HepG2 (cell line): ENCODE data around the gene RTL5. TPM values are rescaled to one million over a fixed set of nuclear protein-coding genes. Genes with fewer than 3 reads are reported as not detected.

Experiments
- ATAC-seq: fragments of 200-7000 bp; cut with Tn5 transposase; 3 replicates; pipeline ENCODE4 v1.9.1; 2020; ENCODE audit warnings: mild to moderate bottlenecking, moderate library complexity
- BruUV-seq: library from RNA; stranded (reverse); fragments of 400-500 nt; replicated peaks from 2 replicates; lab custom pipeline; 2021; lab: Mats Ljungman, UMichigan
- CTCF ChIA-PET: fragments of 300-600 bp; formaldehyde crosslinking; extraction: SDS; loops from one replicate; lab custom pipeline; 2021; ENCODE audit warnings: low total read pairs, inconsistent platforms, low intra/inter-chr PET ratio; lab: Yijun Ruan, JAX
- POLR2A ChIA-PET: fragments of 350-600 bp; sonication (Branson Sonifier 250); formaldehyde crosslinking; loops from one replicate; lab custom pipeline; 2020; ENCODE audit warnings: antibody characterized with exemption, inconsistent platforms; lab: Yijun Ruan, JAX
- DNase-seq: peaks from one replicate; pipeline ENCODE4 v3.0.0-alpha.2; 2015; ENCODE audit warnings: low spot score
- FAIRE-seq: peaks from 3 replicates; lab custom pipeline; 2011; peaks lifted over from hg19 to GRCh38; lab: Jason Lieb, UNC
- H2AFZ ChIP-seq: one replicate; pipeline ENCODE4 v1.6.1; 2011; ENCODE audit warnings: low read length, inconsistent platforms
- H3K27ac ChIP-seq: fragments of 300-600 bp; 3 replicates; pipeline ENCODE4 v1.8.0; 2011; ENCODE audit warnings: mixed run types, mild to moderate bottlenecking, mixed read lengths, low read length, inconsistent platforms; ENCODE audit not compliant: insufficient read depth; ENCODE audit errors: extremely low read length
- H3K27me3 ChIP-seq, 2 experiments: fragments of 200-600 bp in 1 of 2; 2 replicates in 1 of 2; 3 replicates in 1 of 2; pipeline versions ENCODE4 v1.6.0 to v1.8.0; 2011; ENCODE audit warnings: low read length in 2 of 2, mild to moderate bottlenecking in 2 of 2, moderate library complexity in 2 of 2, inconsistent platforms in 1 of 2; ENCODE audit not compliant: insufficient read depth in 2 of 2, control insufficient read depth in 1 of 2
- H3K36me3 ChIP-seq, 2 experiments: fragments of 200-600 bp in 1 of 2; replicated peaks in 1 of 2; 2 replicates in 1 of 2; 3 replicates in 1 of 2; pipeline versions ENCODE4 v1.5.1 to v1.8.0; 2011; ENCODE audit warnings: low read length in 2 of 2, inconsistent platforms in 1 of 2; ENCODE audit not compliant: insufficient read depth in 2 of 2, control insufficient read depth in 1 of 2
- H3K4me1 ChIP-seq: 2 replicates; pipeline ENCODE4 v1.5.1; 2012; ENCODE audit warnings: low read length, inconsistent platforms; ENCODE audit not compliant: insufficient read depth
- H3K4me2 ChIP-seq: 2 replicates; pipeline ENCODE4 v1.6.0; 2011; ENCODE audit warnings: low read depth, low read length, inconsistent platforms
- H3K4me3 ChIP-seq, 3 experiments: fragments of 200-600 bp in 1 of 3; sonication (generic), shearing (Covaris generic) in 1 of 3; replicated peaks in 1 of 3; 2 replicates each; pipeline ENCODE4 v1.5.1; 2011 to 2016; ENCODE audit warnings: low read length in 3 of 3, inconsistent platforms in 2 of 3, low read depth in 2 of 3, mild to moderate bottlenecking in 2 of 3, control low read depth in 1 of 3, mixed read lengths in 1 of 3; ENCODE audit not compliant: insufficient read depth in 1 of 3
- H3K79me2 ChIP-seq: one replicate; pipeline ENCODE4 v1.6.1; 2011; ENCODE audit warnings: low read length, inconsistent platforms; ENCODE audit not compliant: insufficient read depth
- H3K9ac ChIP-seq: 2 replicates; pipeline ENCODE4 v1.6.0; 2011; ENCODE audit warnings: mild to moderate bottlenecking, low read depth, low read length, inconsistent platforms; ENCODE audit not compliant: insufficient read depth
- H3K9me3 ChIP-seq: 2 replicates; pipeline ENCODE4 v1.5.1; 2012; ENCODE audit warnings: mild to moderate bottlenecking, low read length
- H4K20me1 ChIP-seq: 2 replicates; pipeline ENCODE4 v1.6.0; 2011; ENCODE audit warnings: inconsistent platforms, mild to moderate bottlenecking, low read length, moderate library complexity; ENCODE audit not compliant: insufficient read depth
- AGO1 ChIP-seq: fragments of 200-400 bp; formaldehyde crosslinking; IDR thresholded peaks from 2 replicates; pipeline ENCODE4 v1.6.1; 2017; ENCODE audit warnings: mild to moderate bottlenecking, low read depth, low read length, moderate library complexity; ENCODE audit not compliant: poor library complexity, severe bottlenecking
- FOXM1 ChIP-seq: sonication (generic); formaldehyde crosslinking; IDR thresholded peaks from 2 replicates; pipeline ENCODE4 v1.5.0; 2020; ENCODE audit warnings: missing genetic modification reagents
- POLR2AphosphoS2 ChIP-seq: IDR thresholded peaks from 2 replicates; pipeline ENCODE4 v1.6.1; 2011; ENCODE audit warnings: low read depth, low read length, improper control_type of control experiment
- RBAK ChIP-seq: sonication (generic); formaldehyde crosslinking; IDR thresholded peaks from 2 replicates; pipeline ENCODE4 v1.5.1; 2020; ENCODE audit warnings: mild to moderate bottlenecking, missing genetic modification reagents
- SOX13 ChIP-seq, 3 experiments: fragments of 450-650 bp in 1 of 3; sonication (generic) in 1 of 3; formaldehyde crosslinking in 1 of 3; IDR thresholded peaks in 2 of 3; conservative IDR thresholded peaks in 1 of 3; 2 replicates each; pipeline versions ENCODE4 v1.5.0 to v1.6.1; 2016 to 2020; ENCODE audit warnings: antibody characterized with exemption in 1 of 3, mild to moderate bottlenecking in 1 of 3, missing compliant biosample characterization in 1 of 3, missing genetic modification reagents in 1 of 3, moderate library complexity in 1 of 3
- YEATS4 ChIP-seq: sonication (generic); formaldehyde crosslinking; IDR thresholded peaks from 2 replicates; pipeline ENCODE4 v1.4.0; 2020; ENCODE audit warnings: missing genetic modification reagents, borderline replicate concordance
- ZNF225 ChIP-seq: sonication (generic); formaldehyde crosslinking; IDR thresholded peaks from 2 replicates; pipeline ENCODE4 v1.4.0; 2020; ENCODE audit warnings: mild to moderate bottlenecking, missing genetic modification reagents
- ZNF674 ChIP-seq: sonication (generic); formaldehyde crosslinking; IDR thresholded peaks from 2 replicates; pipeline ENCODE4 v1.5.0; 2020; ENCODE audit warnings: low read depth, mild to moderate bottlenecking, missing genetic modification reagents
- ZNF691 ChIP-seq: sonication (generic); formaldehyde crosslinking; IDR thresholded peaks from 2 replicates; pipeline ENCODE4 v1.4.0; 2020; ENCODE audit warnings: missing genetic modification reagents, low read depth, mild to moderate bottlenecking, borderline replicate concordance
- ZNF879 ChIP-seq: sonication (generic); formaldehyde crosslinking; IDR thresholded peaks from 2 replicates; pipeline ENCODE4 v1.8.1; 2023; ENCODE audit warnings: missing genetic modification reagents
- WGBS: methylation state at CpG from one replicate; pipeline ENCODE4 v1.1.6; 2017; ENCODE audit warnings: low lambda C conversion rate; 5-methylcytosine and 5-hydroxymethylcytosine counted together
- in situ Hi-C: cut with HindIII; loops from 2 replicates; pipeline ENCODE4 v1.10.0; 2017; ENCODE audit warnings: low pct_unique_long_range_greater_than_20kb; ENCODE audit not compliant: extremely low pct_ligation_motif_present
- intact Hi-C: fragments of 100-400 bp; cut with micrococcal nuclease; formaldehyde crosslinking; loops from one replicate; pipeline ENCODE4 v1.10.0; 2022; ENCODE audit not compliant: unreplicated experiment
- polyA plus RNA-seq, 8 experiments: library from polyadenylated mRNA; depleted of rRNA in 3 of 8; stranded (reverse) in 7 of 8; unstranded in 1 of 8; fragments of >200 nt; fragmentation: Illumina TruSeq in 4 of 8; extraction: Trizol in 4 of 8; gene quantifications; 2 replicates each; pipeline versions ENCODE4 v1.2.1 to v1.2.3, GENCODE V29; 2011 to 2016; ENCODE audit warnings: low read depth in 4 of 8, missing spikeins in 1 of 8, mixed read lengths in 1 of 8; ENCODE audit not compliant: insufficient read depth in 1 of 8
- total RNA-seq, 5 experiments: library from RNA; depleted of rRNA; stranded (reverse); fragments of >200 nt; fragmentation: Illumina TruSeq; extraction: Trizol; gene quantifications; 2 replicates each; pipeline ENCODE4 v1.2.3, GENCODE V29; 2016; ENCODE audit warnings: low read depth in 1 of 5
- TF ChIP-seq, protein P1 (sequence below): sonication (generic); formaldehyde crosslinking; IDR thresholded peaks from 2 replicates; pipeline ENCODE4 v1.4.0; 2020; ENCODE audit warnings: missing genetic modification reagents
- TF ChIP-seq, protein P2 (sequence below): sonication (generic); formaldehyde crosslinking; IDR thresholded peaks from 2 replicates; pipeline ENCODE4 v1.4.0; 2020; ENCODE audit warnings: mild to moderate bottlenecking, low read depth, missing genetic modification reagents
- TF ChIP-seq, protein P3 (sequence below): IDR thresholded peaks from 2 replicates; pipeline ENCODE4 v1.6.1; 2016; ENCODE audit warnings: missing biosample characterization, missing genetic modification reagents, low read depth

The RTL5 gene
- total and polyA plus RNA-seq, 2 of the 13 experiments (the other 11 are each of a cell fraction or from before 2014, with no cell fraction given) = not detected

DNA sequence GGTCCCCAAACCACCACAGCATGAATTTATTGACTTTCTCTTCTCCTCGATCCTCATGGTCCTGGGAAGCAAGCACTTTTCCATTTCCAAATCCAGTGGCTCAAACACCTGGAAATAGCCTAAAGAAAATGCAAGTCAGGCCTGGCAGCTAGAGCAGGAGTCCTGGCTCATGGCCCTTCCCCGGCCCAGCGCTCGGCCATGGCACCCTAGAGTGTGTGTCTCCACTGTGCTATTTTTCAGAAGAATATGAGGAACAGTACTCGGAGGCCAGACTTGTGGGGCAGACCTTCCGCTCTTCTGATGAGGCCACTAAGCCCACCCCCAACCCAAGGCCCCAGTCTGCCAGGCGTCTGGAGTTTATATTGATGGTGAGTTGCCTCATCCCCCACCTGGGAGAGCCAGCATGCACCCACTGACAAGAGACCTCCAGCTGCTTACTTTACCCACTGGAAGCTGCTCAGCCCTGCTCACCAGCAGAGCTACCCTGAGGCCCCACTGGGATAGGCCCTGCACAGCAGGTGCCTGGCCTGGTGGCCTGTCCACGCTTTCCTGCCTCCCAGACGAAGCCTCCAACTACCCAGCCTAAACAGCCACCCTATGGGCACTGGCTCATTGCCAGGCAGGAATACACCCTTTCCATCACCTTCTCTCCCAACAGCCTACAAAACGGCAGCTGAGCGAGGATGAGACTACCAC is 2.3 kb upstream of the RTL5 start (continued):
- TF ChIP-seq, protein P1, sequence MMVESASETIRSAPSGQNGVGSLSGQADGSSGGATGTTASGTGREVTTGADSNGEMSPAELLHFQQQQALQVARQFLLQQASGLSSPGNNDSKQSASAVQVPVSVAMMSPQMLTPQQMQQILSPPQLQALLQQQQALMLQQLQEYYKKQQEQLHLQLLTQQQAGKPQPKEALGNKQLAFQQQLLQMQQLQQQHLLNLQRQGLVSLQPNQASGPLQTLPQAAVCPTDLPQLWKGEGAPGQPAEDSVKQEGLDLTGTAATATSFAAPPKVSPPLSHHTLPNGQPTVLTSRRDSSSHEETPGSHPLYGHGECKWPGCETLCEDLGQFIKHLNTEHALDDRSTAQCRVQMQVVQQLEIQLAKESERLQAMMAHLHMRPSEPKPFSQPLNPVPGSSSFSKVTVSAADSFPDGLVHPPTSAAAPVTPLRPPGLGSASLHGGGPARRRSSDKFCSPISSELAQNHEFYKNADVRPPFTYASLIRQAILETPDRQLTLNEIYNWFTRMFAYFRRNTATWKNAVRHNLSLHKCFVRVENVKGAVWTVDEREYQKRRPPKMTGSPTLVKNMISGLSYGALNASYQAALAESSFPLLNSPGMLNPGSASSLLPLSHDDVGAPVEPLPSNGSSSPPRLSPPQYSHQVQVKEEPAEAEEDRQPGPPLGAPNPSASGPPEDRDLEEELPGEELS (CRISPR knock-in tag) = no peak
- TF ChIP-seq AGO1 = no peak

DNA sequence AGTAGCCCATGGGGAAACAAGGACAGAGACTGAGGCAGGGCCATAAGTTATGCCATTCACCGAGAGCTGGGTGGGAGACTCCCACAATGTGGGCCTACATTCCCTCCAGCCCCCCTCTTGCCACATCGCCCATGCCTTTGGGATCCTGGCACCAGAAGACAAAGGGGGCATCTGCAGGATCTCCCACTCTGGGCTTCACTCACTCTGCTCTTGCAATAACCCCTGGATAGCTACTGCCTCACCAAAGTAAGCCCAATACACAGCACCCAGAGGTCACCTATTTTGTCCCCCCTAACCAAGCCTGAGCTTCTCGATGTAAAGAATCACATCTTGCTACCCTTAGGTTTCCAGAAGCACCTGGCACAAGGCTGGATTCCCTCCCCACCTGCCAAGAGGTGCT is 741 bp upstream of the RTL5 start:
- no peak overlapping the region for H2AFZ ChIP-seq
- ChIA-PET POLR2A (no interaction called here), CTCF (no interaction called here)
- no TSS peak for BruUV-seq
- no peaks in the 10 kb centered on the region for H3K4me1 ChIP-seq
- H3K4me2 ChIP-seq = no peak overlapping the region
- WGBS = no CpG with 5 or more reads among the region's 3 CpGs
- intact Hi-C loops (no loop called here), in situ Hi-C loops (no loop called here)
- no peaks in the 10 kb centered on the region for H3K36me3 ChIP-seq
- DNase-seq (no peak), ATAC-seq (no peak), FAIRE-seq (no peak)
- H3K27me3 ChIP-seq = peaks cover 0 to 12% of the 10 kb centered on the region in 2 experiments; a peak in 4 of 5 replicates
- H3K9ac ChIP-seq = no peak overlapping the region
- no peak overlapping the region for H3K27ac ChIP-seq
- no peak overlapping the region for H3K4me3 ChIP-seq
- H3K79me2 ChIP-seq = no peaks in the 10 kb centered on the region
- H3K9me3 ChIP-seq = no peaks in the 10 kb centered on the region
- H4K20me1 ChIP-seq = no peaks in the 10 kb centered on the region
- TF ChIP-seq SOX13 (IDR thresholded peaks at IDR 0.05) (no peak), SOX13 (CRISPR knock-in tag; conservative IDR thresholded peaks at IDR 0.05 in 1 of 2, IDR thresholded peaks at IDR 0.05 in 1 of 2) (no peak), RBAK (CRISPR knock-in tag) (no peak), FOXM1 (CRISPR knock-in tag) (no peak), POLR2AphosphoS2 (no peak), ZNF879 (CRISPR knock-in tag) (no peak), ZNF674 (CRISPR knock-in tag) (no peak), ZNF225 (no peak), ZNF691 (no peak), YEATS4 (CRISPR knock-in tag) (no peak)
- TF ChIP-seq, protein P2, sequence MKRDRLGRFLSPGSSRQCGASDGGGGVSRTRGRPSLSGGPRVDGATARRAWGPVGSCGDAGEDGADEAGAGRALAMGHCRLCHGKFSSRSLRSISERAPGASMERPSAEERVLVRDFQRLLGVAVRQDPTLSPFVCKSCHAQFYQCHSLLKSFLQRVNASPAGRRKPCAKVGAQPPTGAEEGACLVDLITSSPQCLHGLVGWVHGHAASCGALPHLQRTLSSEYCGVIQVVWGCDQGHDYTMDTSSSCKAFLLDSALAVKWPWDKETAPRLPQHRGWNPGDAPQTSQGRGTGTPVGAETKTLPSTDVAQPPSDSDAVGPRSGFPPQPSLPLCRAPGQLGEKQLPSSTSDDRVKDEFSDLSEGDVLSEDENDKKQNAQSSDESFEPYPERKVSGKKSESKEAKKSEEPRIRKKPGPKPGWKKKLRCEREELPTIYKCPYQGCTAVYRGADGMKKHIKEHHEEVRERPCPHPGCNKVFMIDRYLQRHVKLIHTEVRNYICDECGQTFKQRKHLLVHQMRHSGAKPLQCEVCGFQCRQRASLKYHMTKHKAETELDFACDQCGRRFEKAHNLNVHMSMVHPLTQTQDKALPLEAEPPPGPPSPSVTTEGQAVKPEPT (CRISPR knock-in tag) = no peak
- TF ChIP-seq, protein P3, sequence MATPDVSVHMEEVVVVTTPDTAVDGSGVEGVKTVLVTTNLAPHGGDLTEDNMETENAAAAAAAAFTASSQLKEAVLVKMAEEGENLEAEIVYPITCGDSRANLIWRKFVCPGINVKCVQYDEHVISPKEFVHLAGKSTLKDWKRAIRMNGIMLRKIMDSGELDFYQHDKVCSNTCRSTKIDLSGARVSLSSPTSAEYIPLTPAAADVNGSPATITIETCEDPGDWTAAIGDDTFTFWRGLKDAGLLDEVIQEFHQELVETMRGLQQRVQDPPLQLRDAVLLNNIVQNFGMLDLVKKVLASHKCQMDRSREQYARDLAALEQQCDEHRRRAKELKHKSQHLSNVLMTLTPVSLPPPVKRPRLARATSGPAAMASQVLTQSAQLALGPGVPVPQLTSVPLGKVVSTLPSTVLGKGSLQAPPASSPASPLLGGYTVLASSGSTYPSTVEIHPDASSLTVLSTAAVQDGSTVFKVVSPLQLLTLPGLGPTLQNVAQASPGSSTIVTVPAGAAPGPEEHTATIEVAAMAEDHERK = no peak
